Hematopoietic multipotent progenitor cell treated with erythropoietin and hydrocortisone succinate and interleukin-3 and kit ligand, for 17 days (in vitro differentiated cells): ENCODE data around the gene ESRRB.
A peak's percentile ranks its signal among the peaks of the same experiment; 100 is the strongest.

Experiments used
- DNase-seq: peaks from one replicate; pipeline ENCODE4 v3.0.0-alpha.2; 2015; ENCODE audit warnings: low spot score

Gene ESRRB

DNA sequence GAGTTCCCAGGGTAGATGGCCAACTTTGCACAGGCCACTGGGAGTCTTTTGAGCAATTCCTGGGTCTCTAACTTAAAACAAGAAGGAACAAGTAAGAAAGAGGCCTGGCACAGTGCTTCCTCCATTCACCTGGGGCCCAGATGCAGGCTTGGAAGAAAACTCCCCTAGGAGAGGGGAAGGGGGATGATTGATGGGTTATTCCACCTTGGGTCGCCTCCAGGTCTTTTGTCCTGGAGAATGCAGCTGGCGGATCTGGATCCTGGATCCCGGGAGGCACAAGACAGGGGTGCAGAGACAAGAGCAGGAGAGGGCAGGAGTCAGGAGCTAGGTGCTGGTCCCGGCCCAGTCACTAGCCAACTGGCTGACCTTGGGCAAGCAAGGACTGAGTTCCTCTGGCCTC lies 74.5 kb downstream of the ESRRB start:
- no peak for DNase-seq

GRCh38 chr14:76456200-76456599 lies 80.3 kb downstream of the ESRRB start:
- DNase-seq: peak; percentile 41

GRCh38 chr14:76456891-76457586 lies 81.1 kb downstream of the ESRRB start:
- DNase-seq: no peak

DNA sequence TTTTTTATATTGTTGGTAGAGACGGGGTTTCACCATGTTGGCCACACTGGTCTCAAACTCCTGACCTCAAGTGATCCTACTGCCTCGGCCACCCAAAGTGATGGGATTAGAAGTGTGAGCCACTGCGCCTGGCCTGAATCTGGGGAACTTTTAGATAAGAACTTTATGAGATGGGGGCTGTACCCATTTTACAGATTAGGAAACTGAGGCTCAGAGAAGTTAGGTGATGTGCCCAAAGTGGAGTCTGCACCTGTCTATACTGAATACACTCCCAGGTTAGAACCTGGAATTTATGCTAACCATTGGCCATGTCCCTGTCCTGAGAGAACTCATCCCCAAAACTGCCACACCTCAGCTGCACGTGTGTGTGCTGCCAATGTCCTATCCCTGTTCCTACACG lies 81.9 kb downstream of the ESRRB start:
- DNase-seq: no peak

DNA sequence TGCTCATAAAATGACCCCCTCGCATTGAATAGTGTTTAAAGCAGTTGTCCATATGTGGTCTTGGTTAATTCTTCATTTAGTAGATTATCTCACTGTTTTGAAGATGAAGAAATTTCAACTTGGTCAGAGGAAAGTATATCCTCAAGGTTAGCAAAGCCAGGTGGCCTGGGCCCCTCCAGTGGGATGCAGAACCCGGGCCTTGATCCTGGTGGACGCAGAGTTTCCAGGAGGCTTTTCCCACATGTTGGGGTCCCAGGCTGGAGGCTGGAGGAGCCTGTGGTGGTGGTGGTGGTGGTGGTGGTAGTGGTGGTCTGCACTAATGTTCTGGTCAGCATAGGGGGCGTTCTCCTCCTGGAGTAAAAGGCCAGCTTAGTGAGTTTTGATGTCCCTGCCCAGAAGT lies 85.9 kb downstream of the ESRRB start:
- DNase-seq: no peak

DNA sequence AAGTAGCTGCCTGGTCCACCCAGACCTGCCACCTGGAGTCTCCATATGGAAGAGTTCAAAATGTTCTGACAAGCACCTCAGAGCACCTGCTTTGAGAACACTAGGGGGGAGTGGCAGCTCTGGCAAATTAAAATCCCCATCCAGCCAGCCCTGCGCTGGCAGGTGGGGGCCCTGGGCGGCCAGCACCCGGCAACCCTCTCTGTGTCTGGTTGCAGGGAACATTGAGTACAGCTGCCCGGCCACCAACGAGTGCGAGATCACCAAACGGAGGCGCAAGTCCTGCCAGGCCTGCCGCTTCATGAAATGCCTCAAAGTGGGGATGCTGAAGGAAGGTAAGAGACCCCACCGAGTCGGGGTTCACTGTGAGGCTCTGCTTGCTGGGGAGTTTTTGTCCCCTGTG lies 86.4 kb downstream of the ESRRB start:
- no peak for DNase-seq

- DNase-seq: no peak
Measured at GRCh38 chr14:76463105-76463504, 87.2 kb downstream of the ESRRB start.

DNA sequence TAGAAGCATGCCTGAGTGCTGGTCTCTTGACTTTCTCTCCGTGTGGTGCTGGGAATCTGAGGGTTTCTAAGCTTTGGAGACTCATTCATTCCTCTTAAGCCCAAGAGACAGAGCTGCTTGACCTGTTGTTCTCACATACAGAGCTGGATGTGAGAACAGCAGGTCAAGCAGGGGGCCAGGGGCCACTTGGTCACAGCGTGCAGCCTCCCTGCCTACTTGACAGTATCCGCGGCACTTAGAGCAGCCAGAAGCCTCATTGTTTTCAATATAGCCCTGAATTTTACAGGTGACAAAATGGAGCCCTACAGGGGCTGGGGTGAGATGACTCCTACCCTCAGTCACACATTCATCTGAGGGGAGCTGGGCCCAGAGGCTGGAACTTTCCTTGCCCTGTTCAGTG lies 88.9 kb downstream of the ESRRB start:
- no peak for DNase-seq

DNA sequence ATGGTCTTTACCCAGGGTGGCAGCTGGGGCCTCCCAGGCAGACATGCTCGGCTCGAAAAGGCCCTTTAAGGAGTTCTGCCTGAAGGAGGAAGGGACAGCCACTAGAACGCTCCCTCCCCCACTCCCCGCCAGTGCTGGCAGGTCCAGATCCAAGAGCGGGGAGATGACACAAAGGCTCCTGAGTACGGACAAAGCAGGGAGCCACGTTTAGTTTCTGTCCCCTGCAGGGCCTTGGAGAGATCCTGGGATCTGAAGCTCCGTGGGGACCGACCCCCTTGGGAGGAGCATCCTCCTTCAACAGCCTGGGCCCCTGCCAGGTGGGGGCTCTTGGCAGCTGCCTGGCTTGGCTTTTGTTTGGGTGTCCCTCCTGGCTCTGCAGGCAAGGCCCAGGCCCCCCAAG lies 89.7 kb downstream of the ESRRB start:
- DNase-seq: no peak

- DNase-seq: no peak
Measured at GRCh38 chr14:76467711-76468155, 91.8 kb downstream of the ESRRB start.

DNA sequence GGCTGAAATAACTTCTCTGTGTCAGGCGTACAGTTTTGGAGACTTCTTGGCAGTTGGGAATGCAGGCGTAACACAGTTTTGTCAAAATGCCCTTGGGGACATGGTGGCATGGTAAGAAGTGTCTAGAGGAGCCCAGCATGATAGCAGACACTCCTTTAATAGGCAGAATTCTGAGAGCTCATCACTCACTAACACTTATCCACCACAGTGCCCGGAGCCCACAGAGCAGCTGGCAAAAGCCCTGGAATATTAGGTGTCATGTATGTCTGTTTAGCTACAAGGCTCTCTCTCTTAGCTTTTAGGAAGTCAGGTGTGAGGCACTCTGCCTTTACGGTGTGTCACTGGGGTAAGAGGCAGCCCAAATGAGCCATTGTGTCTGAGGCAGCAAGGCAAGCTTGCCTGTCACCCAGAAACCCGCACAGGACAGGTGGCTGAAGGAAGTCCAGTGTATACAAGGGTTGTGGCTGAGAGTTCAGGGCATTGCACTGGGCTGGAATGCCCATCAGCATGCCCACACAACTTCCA lies 96.3 kb downstream of the ESRRB start:
- no peak for DNase-seq

- DNase-seq: no peak
Measured at GRCh38 chr14:76473481-76474263, 97.7 kb downstream of the ESRRB start.

DNA sequence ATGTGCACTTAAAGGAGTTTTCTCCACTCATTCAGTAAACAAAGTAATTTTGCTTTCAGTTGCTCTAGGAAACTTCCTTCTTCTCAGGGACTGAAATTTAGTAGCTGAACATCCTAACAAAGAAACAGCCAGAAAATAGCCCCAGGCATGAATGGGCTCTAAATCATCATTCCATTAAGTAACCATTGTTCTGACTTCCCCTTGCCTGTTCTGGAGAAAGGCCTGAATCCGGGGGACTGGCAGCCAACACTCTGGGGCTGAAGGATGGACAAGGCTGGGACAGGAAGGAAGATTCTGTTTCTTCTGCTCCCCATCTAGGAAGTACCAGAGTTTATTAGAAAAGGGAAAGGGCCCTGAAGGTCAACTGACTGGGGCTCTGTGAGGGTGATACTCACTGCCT lies 104.5 kb downstream of the ESRRB start:
- DNase-seq: no peak

DNA sequence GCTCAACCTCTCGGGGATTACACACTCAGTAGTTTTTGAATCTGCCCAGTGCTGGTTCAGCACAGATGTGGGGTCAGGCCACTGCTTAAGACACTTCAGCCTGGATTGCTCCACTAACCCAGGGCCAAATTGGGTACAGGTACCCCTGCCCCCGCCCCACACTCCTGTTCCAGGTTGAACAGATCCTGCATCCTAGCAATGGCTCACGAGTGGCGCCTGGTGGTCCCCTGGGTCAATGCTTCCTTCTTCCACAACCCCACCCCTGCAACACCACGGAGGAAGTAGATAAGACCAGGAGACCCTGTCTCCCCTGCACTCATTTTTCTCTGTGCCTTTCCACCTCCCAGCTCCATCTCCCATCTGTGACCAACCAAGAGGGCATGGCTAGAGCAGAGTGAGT lies 108.4 kb downstream of the ESRRB start:
- DNase-seq: no peak

DNA sequence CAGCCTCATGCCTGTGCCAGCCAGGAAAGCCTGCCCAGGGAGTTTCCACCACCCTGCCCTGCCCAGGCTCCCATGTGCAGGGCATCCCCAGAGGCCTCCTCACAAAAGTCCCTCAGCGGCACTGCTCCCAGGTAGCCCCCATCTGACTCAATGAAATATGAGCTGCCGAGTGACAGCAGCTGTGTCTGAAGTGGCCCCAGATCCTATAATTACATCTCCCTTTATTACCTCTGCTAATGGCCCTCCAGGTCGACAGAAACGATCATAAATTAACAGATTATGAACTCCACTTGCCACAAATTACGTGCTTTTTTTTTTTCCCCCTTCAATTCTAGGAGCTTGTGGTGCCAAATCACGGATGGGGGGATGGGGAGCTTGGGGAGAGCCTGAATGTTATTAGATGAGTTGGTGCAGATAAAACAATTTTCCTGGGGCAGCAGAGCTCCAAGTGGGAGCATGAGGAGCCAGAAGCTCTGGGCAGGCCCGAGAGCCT lies 110.4 kb downstream of the ESRRB start:
- no peak for DNase-seq

GRCh38 chr14:76488551-76488950 lies 112.6 kb downstream of the ESRRB start:
- DNase-seq: no peak

- DNase-seq: no peak
Measured at GRCh38 chr14:76489667-76490066, 113.7 kb downstream of the ESRRB start.

DNA sequence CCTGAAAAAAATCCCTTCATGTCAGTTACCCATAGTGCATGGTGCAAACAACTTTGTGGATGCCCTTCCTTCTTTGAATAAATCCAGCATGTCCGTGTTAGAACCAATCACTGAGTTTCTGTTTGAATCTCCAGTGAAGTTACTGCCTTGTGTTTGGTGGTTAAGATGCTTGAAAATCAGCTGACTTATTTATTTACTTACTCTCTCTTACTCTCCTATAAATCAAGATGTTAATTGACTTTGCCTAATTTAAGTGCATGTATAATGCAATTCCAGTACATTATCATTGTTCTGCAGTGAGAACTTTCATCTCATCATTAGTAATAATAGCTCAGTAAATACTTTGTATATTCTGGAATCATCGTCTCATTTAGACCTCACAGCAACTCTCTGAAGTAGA lies 114.2 kb downstream of the ESRRB start:
- no peak for DNase-seq

- no peak for DNase-seq
Measured at GRCh38 chr14:76490735-76491134, 114.8 kb downstream of the ESRRB start.

GRCh38 chr14:76491172-76491930 lies 115.4 kb downstream of the ESRRB start:
- no peak for DNase-seq

GRCh38 chr14:76495983-76496382 lies 120.0 kb downstream of the ESRRB start:
- DNase-seq: no peak

GRCh38 chr14:76496595-76496994 lies 120.7 kb downstream of the ESRRB start:
- DNase-seq: no peak
